HG02973 (cell line): ENCODE data around the gene ACADSB.
A peak's percentile ranks its signal among the peaks of the same experiment; 100 is the strongest.

Experiments used
- ATAC-seq: cut with Tn5 transposase; IDR thresholded peaks from one replicate; pipeline ENCODE4 v1.9.1; 2021; ENCODE audit warnings: moderate library complexity; ENCODE audit not compliant: unreplicated experiment

Gene ACADSB

GRCh38 chr10:123001370-123001769 lies 7.4 kb upstream of the ACADSB start:
- ATAC-seq = no peak

GRCh38 chr10:123004298-123004697 lies 4.5 kb upstream of the ACADSB start:
- ATAC-seq = no peak

- peak; percentile 44 for ATAC-seq
These were observed 1.1 kb upstream of the ACADSB start for GRCh38 chr10:123007558-123008354.

- ATAC-seq = peak; percentile 15
These were observed 457 bp downstream of the ACADSB start for GRCh38 chr10:123009105-123009820.

- ATAC-seq = no peak
These were observed 3.2 kb downstream of the ACADSB start for GRCh38 chr10:123011987-123012386.

GRCh38 chr10:123013456-123014419 lies 4.9 kb downstream of the ACADSB start:
- ATAC-seq = no peak

GRCh38 chr10:123014772-123015171 lies 6.0 kb downstream of the ACADSB start:
- no peak for ATAC-seq

GRCh38 chr10:123016228-123016627 lies 7.4 kb downstream of the ACADSB start:
- no peak for ATAC-seq

GRCh38 chr10:123017421-123018165 lies 8.8 kb downstream of the ACADSB start:
- ATAC-seq = no peak

GRCh38 chr10:123018531-123018930 lies 9.7 kb downstream of the ACADSB start:
- ATAC-seq = no peak

- no peak for ATAC-seq
These were observed 10.5 kb downstream of the ACADSB start for GRCh38 chr10:123019264-123019663.

- ATAC-seq = no peak
These were observed 11.3 kb downstream of the ACADSB start for GRCh38 chr10:123019941-123020703.

- ATAC-seq = no peak
These were observed 12.7 kb downstream of the ACADSB start for GRCh38 chr10:123021517-123021916.

- no peak for ATAC-seq
These were observed 15.7 kb downstream of the ACADSB start for GRCh38 chr10:123024540-123024939.

GRCh38 chr10:123026302-123026701 lies 17.5 kb downstream of the ACADSB start:
- no peak for ATAC-seq

GRCh38 chr10:123027861-123028260 lies 19.1 kb downstream of the ACADSB start:
- no peak for ATAC-seq

GRCh38 chr10:123031124-123031523 lies 22.3 kb downstream of the ACADSB start:
- no peak for ATAC-seq

- ATAC-seq = no peak
These were observed 25.5 kb downstream of the ACADSB start for GRCh38 chr10:123034332-123034731.

- no peak for ATAC-seq
These were observed 26.8 kb downstream of the ACADSB start for GRCh38 chr10:123035467-123036086.
